ENCODE results near the gene SLC24A1.
A peak's percentile ranks its signal among the peaks of the same experiment; 100 is the strongest.

The SLC24A1 gene

DNA sequence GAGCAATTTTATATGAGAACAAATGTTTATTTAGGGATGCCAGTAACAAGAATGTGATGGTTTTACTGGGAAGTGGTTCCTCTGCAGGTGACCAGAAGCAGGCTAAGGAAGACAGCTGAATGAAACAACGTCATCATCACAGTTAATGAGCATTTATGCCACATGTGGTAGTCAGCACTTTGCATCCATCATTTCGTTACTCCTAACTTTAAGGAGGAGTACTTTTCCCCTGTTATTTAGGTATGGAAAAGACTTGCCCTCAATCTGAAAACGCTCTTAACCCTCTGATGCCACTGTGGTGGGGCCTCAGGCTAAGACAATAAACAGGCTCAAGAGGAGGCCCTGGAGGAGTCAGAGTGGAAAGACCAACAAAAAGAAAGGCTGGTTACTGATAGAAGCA lies 42.0 kb upstream of the SLC24A1 start (continued):
- TF ChIP-seq, protein P1, sequence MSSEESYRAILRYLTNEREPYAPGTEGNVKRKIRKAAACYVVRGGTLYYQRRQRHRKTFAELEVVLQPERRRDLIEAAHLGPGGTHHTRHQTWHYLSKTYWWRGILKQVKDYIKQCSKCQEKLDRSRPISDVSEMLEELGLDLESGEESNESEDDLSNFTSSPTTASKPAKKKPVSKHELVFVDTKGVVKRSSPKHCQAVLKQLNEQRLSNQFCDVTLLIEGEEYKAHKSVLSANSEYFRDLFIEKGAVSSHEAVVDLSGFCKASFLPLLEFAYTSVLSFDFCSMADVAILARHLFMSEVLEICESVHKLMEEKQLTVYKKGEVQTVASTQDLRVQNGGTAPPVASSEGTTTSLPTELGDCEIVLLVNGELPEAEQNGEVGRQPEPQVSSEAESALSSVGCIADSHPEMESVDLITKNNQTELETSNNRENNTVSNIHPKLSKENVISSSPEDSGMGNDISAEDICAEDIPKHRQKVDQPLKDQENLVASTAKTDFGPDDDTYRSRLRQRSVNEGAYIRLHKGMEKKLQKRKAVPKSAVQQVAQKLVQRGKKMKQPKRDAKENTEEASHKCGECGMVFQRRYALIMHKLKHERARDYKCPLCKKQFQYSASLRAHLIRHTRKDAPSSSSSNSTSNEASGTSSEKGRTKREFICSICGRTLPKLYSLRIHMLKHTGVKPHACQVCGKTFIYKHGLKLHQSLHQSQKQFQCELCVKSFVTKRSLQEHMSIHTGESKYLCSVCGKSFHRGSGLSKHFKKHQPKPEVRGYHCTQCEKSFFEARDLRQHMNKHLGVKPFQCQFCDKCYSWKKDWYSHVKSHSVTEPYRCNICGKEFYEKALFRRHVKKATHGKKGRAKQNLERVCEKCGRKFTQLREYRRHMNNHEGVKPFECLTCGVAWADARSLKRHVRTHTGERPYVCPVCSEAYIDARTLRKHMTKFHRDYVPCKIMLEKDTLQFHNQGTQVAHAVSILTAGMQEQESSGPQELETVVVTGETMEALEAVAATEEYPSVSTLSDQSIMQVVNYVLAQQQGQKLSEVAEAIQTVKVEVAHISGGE (tag by site-specific recombination; conservative IDR thresholded peaks at IDR 0.05; ENCODE audit: low read depth), result no peak
- TF ChIP-seq ZNF747 (tag by site-specific recombination; IDR thresholded peaks at IDR 0.05) (no peak), ZXDB (tag by site-specific recombination; IDR thresholded peaks at IDR 0.05) (0 out of 2 replicates have a peak, but pooled peaks have one; percentile 35), ZNF548 (tag by site-specific recombination; IDR thresholded peaks at IDR 0.05) (no peak), ZNF354C (tag by site-specific recombination; IDR thresholded peaks at IDR 0.05; ENCODE audit: borderline replicate concordance, low read depth) (no peak), ZNF18 (tag by site-specific recombination; IDR thresholded peaks at IDR 0.05) (no peak), ZNF645 (tag by site-specific recombination; IDR thresholded peaks at IDR 0.05) (no peak), ZNF843 (tag by site-specific recombination; IDR thresholded peaks at IDR 0.05) (no peak), HOXA7 (CRISPR knock-in tag; IDR thresholded peaks at IDR 0.05; ENCODE audit: borderline replicate concordance) (no peak), ZNF155 (tag by site-specific recombination; IDR thresholded peaks at IDR 0.05) (no peak), ZNF121 (tag by site-specific recombination; IDR thresholded peaks at IDR 0.05) (no peak), ZNF830 (tag by site-specific recombination; IDR thresholded peaks at IDR 0.05; ENCODE audit: low read depth) (no peak), SP7 (tag by site-specific recombination; IDR thresholded peaks at IDR 0.05) (peak; percentile 75), KLF9 (tag by site-specific recombination; IDR thresholded peaks at IDR 0.05; ENCODE audit: low read depth) (no peak), ZNF202 (tag by site-specific recombination; IDR thresholded peaks at IDR 0.05; ENCODE audit: borderline replicate concordance) (no peak), ZNF174 (tag by site-specific recombination; IDR thresholded peaks at IDR 0.05) (no peak), ZNF549 (tag by site-specific recombination; IDR thresholded peaks at IDR 0.05) (no peak), ZNF324 (tag by site-specific recombination; IDR thresholded peaks at IDR 0.05) (no peak), MYNN (tag by site-specific recombination; IDR thresholded peaks at IDR 0.05; ENCODE audit: borderline replicate concordance) (no peak), ZNF24 (tag by site-specific recombination; IDR thresholded peaks at IDR 0.05) (0 out of 2 replicates have a peak, but pooled peaks have one; percentile 3), ZNF221 (tag by site-specific recombination; IDR thresholded peaks at IDR 0.05; ENCODE audit: borderline replicate concordance) (no peak), ZNF394 (tag by site-specific recombination; IDR thresholded peaks at IDR 0.05; ENCODE audit: borderline replicate concordance) (no peak), ZNF311 (tag by site-specific recombination; IDR thresholded peaks at IDR 0.05; ENCODE audit: borderline replicate concordance) (no peak)
- TF ChIP-seq, protein P2, sequence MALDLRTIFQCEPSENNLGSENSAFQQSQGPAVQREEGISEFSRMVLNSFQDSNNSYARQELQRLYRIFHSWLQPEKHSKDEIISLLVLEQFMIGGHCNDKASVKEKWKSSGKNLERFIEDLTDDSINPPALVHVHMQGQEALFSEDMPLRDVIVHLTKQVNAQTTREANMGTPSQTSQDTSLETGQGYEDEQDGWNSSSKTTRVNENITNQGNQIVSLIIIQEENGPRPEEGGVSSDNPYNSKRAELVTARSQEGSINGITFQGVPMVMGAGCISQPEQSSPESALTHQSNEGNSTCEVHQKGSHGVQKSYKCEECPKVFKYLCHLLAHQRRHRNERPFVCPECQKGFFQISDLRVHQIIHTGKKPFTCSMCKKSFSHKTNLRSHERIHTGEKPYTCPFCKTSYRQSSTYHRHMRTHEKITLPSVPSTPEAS (tag by site-specific recombination; IDR thresholded peaks at IDR 0.05), result no peak
- TF ChIP-seq, protein P3, sequence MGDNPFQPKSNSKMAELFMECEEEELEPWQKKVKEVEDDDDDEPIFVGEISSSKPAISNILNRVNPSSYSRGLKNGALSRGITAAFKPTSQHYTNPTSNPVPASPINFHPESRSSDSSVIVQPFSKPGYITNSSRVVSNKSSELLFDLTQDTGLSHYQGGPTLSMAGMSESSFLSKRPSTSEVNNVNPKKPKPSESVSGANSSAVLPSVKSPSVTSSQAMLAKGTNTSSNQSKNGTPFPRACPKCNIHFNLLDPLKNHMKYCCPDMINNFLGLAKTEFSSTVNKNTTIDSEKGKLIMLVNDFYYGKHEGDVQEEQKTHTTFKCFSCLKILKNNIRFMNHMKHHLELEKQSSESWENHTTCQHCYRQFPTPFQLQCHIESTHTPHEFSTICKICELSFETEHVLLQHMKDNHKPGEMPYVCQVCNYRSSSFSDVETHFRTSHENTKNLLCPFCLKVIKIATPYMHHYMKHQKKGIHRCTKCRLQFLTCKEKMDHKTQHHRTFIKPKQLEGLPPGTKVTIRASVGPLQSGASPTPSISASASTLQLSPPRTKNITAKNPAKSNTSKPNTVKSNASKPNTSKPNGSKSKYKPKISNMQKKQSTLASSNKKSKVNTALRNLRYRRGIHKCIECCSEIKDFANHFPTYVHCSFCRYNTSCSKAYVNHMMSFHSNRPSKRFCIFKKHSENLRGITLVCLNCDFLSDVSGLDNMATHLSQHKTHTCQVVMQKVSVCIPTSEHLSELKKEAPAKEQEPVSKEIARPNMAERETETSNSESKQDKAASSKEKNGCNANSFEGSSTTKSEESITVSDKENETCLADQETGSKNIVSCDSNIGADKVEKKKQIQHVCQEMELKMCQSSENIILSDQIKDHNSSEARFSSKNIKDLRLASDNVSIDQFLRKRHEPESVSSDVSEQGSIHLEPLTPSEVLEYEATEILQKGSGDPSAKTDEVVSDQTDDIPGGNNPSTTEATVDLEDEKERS (tag by site-specific recombination; IDR thresholded peaks at IDR 0.05), result no peak
- TF ChIP-seq, protein P4, sequence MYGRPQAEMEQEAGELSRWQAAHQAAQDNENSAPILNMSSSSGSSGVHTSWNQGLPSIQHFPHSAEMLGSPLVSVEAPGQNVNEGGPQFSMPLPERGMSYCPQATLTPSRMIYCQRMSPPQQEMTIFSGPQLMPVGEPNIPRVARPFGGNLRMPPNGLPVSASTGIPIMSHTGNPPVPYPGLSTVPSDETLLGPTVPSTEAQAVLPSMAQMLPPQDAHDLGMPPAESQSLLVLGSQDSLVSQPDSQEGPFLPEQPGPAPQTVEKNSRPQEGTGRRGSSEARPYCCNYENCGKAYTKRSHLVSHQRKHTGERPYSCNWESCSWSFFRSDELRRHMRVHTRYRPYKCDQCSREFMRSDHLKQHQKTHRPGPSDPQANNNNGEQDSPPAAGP (tag by site-specific recombination; IDR thresholded peaks at IDR 0.05), result no peak
- TF ChIP-seq, protein P5, sequence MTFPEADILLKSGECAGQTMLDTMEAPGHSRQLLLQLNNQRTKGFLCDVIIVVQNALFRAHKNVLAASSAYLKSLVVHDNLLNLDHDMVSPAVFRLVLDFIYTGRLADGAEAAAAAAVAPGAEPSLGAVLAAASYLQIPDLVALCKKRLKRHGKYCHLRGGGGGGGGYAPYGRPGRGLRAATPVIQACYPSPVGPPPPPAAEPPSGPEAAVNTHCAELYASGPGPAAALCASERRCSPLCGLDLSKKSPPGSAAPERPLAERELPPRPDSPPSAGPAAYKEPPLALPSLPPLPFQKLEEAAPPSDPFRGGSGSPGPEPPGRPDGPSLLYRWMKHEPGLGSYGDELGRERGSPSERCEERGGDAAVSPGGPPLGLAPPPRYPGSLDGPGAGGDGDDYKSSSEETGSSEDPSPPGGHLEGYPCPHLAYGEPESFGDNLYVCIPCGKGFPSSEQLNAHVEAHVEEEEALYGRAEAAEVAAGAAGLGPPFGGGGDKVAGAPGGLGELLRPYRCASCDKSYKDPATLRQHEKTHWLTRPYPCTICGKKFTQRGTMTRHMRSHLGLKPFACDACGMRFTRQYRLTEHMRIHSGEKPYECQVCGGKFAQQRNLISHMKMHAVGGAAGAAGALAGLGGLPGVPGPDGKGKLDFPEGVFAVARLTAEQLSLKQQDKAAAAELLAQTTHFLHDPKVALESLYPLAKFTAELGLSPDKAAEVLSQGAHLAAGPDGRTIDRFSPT (tag by site-specific recombination; IDR thresholded peaks at IDR 0.05), result no peak
